Measurements from ENCODE around the gene LETM1. TPM values are rescaled to one million over a fixed set of nuclear protein-coding genes. Genes with fewer than 3 reads are reported as not detected.

LETM1 gene
- polyA plus RNA-seq, 1 donor (not counting 4 experiments of a cell fraction or from before 2014, with no cell fraction given) = 25.6 TPM

GRCh38 chr4:1766106-1767060, 89.6 kb downstream of the LETM1 start:
- dilution Hi-C loops (cut with MboI; ENCODE audit: extremely low pct_ligation_motif_present, low sequenced_read_pairs) = no loop called here
- no peak overlapping the region for H2AFZ ChIP-seq (ENCODE audit: control insufficient read depth, low read length)
- no peaks in the 10 kb centered on the region for H3K36me3 ChIP-seq (ENCODE audit: control insufficient read depth in 2 of 2, extremely low read depth in 1 of 2, insufficient read depth in 2 of 2, low read length in 2 of 2)
- no peak overlapping the region for H3K4me2 ChIP-seq (ENCODE audit: control insufficient read depth, extremely low read depth, insufficient read depth, low read depth, low read length)
- DNase-seq (ENCODE audit: low read depth, low spot score) (no peak), FAIRE-seq (no peak)
- no peaks in the 10 kb centered on the region for H4K20me1 ChIP-seq (ENCODE audit: control insufficient read depth, extremely low read depth, insufficient read depth, low read length)
- H3K9ac ChIP-seq (ENCODE audit: control insufficient read depth, extremely low read depth, insufficient read depth, low read length) = no peak overlapping the region
- no peaks in the 10 kb centered on the region for H3K9me1 ChIP-seq (ENCODE audit: control insufficient read depth, extremely low read depth, insufficient read depth, low read length)
- no peak for TF ChIP-seq EZH2 (IDR thresholded peaks at IDR 0.05; ENCODE audit: low read length)
- TF ChIP-seq, protein P1, sequence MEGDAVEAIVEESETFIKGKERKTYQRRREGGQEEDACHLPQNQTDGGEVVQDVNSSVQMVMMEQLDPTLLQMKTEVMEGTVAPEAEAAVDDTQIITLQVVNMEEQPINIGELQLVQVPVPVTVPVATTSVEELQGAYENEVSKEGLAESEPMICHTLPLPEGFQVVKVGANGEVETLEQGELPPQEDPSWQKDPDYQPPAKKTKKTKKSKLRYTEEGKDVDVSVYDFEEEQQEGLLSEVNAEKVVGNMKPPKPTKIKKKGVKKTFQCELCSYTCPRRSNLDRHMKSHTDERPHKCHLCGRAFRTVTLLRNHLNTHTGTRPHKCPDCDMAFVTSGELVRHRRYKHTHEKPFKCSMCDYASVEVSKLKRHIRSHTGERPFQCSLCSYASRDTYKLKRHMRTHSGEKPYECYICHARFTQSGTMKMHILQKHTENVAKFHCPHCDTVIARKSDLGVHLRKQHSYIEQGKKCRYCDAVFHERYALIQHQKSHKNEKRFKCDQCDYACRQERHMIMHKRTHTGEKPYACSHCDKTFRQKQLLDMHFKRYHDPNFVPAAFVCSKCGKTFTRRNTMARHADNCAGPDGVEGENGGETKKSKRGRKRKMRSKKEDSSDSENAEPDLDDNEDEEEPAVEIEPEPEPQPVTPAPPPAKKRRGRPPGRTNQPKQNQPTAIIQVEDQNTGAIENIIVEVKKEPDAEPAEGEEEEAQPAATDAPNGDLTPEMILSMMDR (optimal IDR thresholded peaks at IDR 0.05 in 1 of 3, IDR thresholded peaks at IDR 0.05 in 1 of 3, conservative IDR thresholded peaks at IDR 0.05 in 1 of 3; ENCODE audit: extremely low read depth in 1 of 3, insufficient read depth in 2 of 3, low read length in 3 of 3) = no peak
- H3K27me3 ChIP-seq (ENCODE audit: control insufficient read depth, extremely low read depth, insufficient read depth, low read length) = no peaks in the 10 kb centered on the region
- H3K79me2 ChIP-seq (ENCODE audit: control insufficient read depth, insufficient read depth, low read length) = no peaks in the 10 kb centered on the region
- no peak overlapping the region for H3K27ac ChIP-seq (ENCODE audit: control insufficient read depth, insufficient read depth, low read length)
- H3K9me3 ChIP-seq (ENCODE audit: control insufficient read depth, low read depth, low read length) = no peaks in the 10 kb centered on the region
- H3K4me3 ChIP-seq (ENCODE audit: control insufficient read depth in 2 of 3, extremely low read depth in 1 of 3, insufficient read depth in 2 of 3, low read depth in 1 of 3, low read length in 3 of 3) = no peak overlapping the region
- peaks cover 28% of the 10 kb centered on the region for H3K4me1 ChIP-seq (ENCODE audit: control insufficient read depth, extremely low read depth, insufficient read depth, low read length)

GRCh38 chr4:1765409-1766072, 90.4 kb downstream of the LETM1 start:
- DNase-seq (ENCODE audit: low read depth, low spot score) (no peak), FAIRE-seq (no peak)
- H3K27me3 ChIP-seq (ENCODE audit: control insufficient read depth, extremely low read depth, insufficient read depth, low read length) = no peaks in the 10 kb centered on the region
- H3K27ac ChIP-seq (ENCODE audit: control insufficient read depth, insufficient read depth, low read length) = no peak overlapping the region
- dilution Hi-C loops (cut with MboI; ENCODE audit: extremely low pct_ligation_motif_present, low sequenced_read_pairs) = no loop called here
- H3K4me1 ChIP-seq (ENCODE audit: control insufficient read depth, extremely low read depth, insufficient read depth, low read length) = peaks cover 26% of the 10 kb centered on the region
- H3K9me3 ChIP-seq (ENCODE audit: control insufficient read depth, low read depth, low read length) = no peaks in the 10 kb centered on the region
- H3K79me2 ChIP-seq (ENCODE audit: control insufficient read depth, insufficient read depth, low read length) = no peaks in the 10 kb centered on the region
- H3K4me3 ChIP-seq (ENCODE audit: control insufficient read depth in 2 of 3, extremely low read depth in 1 of 3, insufficient read depth in 2 of 3, low read depth in 1 of 3, low read length in 3 of 3) = no peak overlapping the region
- no peaks in the 10 kb centered on the region for H3K36me3 ChIP-seq (ENCODE audit: control insufficient read depth in 2 of 2, extremely low read depth in 1 of 2, insufficient read depth in 2 of 2, low read length in 2 of 2)
- H3K4me2 ChIP-seq (ENCODE audit: control insufficient read depth, extremely low read depth, insufficient read depth, low read depth, low read length) = no peak overlapping the region
- no peak overlapping the region for H3K9ac ChIP-seq (ENCODE audit: control insufficient read depth, extremely low read depth, insufficient read depth, low read length)
- no peak for TF ChIP-seq EZH2 (IDR thresholded peaks at IDR 0.05; ENCODE audit: low read length)
- TF ChIP-seq, protein P1 (optimal IDR thresholded peaks at IDR 0.05 in 1 of 3, IDR thresholded peaks at IDR 0.05 in 1 of 3, conservative IDR thresholded peaks at IDR 0.05 in 1 of 3; ENCODE audit: extremely low read depth in 1 of 3, insufficient read depth in 2 of 3, low read length in 3 of 3) = no peak
- no peak overlapping the region for H2AFZ ChIP-seq (ENCODE audit: control insufficient read depth, low read length)
- no peaks in the 10 kb centered on the region for H4K20me1 ChIP-seq (ENCODE audit: control insufficient read depth, extremely low read depth, insufficient read depth, low read length)
- H3K9me1 ChIP-seq (ENCODE audit: control insufficient read depth, extremely low read depth, insufficient read depth, low read length) = no peaks in the 10 kb centered on the region

Data from keratinocyte (primary cell).